ENCODE measurements around the gene TM9SF3. TPM values are rescaled to one million over a fixed set of nuclear protein-coding genes. Genes with fewer than 3 reads are reported as not detected.

TM9SF3 gene
- total RNA-seq, 4 donors from 2014 or later: 27.5 to 32.4 (median 31.0) TPM

DNA sequence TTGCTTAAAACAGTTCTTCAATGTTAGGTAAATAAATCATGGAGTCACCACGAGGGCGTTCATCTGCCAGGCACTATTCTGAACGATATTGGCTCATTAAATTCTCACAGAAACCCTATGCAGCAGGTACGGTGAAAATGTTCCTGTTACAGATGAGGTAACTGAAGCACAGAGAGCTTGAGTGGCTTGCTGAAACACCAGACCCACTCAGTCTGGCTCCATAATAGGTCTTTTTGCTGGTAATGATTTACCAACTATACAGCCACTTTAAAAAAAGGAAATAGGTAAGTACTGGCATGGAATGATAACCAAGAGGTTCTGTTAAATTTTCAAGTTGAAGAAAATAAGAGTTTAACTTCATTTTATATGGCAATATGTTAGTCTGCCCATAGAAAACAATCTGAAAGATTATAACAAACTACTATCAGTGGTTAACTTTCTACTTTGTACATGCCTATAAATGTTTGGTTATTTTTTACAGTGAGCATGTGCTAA is 1.3 kb upstream of the TM9SF3 start:
- no peak for ATAC-seq
- intact Hi-C loops (cut with DNase I; ENCODE audit: low total_unique reads): no loop called here
- H3K27me3 ChIP-seq: no peaks in the 10 kb centered on the region
- H3K27ac ChIP-seq: peak overlapping the region; percentile 91 to 97 (median 95)
- in situ Hi-C loops (cut with MboI; ENCODE audit: low sequenced_read_pairs in 4 of 4): no loop called here
- DNase-seq: no peak
- TF ChIP-seq POLR2A (IDR thresholded peaks at IDR 0.05): no peak
- TF ChIP-seq, protein P1, sequence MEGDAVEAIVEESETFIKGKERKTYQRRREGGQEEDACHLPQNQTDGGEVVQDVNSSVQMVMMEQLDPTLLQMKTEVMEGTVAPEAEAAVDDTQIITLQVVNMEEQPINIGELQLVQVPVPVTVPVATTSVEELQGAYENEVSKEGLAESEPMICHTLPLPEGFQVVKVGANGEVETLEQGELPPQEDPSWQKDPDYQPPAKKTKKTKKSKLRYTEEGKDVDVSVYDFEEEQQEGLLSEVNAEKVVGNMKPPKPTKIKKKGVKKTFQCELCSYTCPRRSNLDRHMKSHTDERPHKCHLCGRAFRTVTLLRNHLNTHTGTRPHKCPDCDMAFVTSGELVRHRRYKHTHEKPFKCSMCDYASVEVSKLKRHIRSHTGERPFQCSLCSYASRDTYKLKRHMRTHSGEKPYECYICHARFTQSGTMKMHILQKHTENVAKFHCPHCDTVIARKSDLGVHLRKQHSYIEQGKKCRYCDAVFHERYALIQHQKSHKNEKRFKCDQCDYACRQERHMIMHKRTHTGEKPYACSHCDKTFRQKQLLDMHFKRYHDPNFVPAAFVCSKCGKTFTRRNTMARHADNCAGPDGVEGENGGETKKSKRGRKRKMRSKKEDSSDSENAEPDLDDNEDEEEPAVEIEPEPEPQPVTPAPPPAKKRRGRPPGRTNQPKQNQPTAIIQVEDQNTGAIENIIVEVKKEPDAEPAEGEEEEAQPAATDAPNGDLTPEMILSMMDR (IDR thresholded peaks at IDR 0.05 in 4 of 5, conservative IDR thresholded peaks at IDR 0.05 in 1 of 5): no peak
- H3K9me3 ChIP-seq: no peaks in the 10 kb centered on the region
- H3K4me3 ChIP-seq: peak overlapping the region; percentile 53 to 84 (median 66)
- H3K36me3 ChIP-seq: no peaks in the 10 kb centered on the region
- H3K4me1 ChIP-seq: peaks cover 24 to 34% of the 10 kb centered on the region in 2 donors

DNA sequence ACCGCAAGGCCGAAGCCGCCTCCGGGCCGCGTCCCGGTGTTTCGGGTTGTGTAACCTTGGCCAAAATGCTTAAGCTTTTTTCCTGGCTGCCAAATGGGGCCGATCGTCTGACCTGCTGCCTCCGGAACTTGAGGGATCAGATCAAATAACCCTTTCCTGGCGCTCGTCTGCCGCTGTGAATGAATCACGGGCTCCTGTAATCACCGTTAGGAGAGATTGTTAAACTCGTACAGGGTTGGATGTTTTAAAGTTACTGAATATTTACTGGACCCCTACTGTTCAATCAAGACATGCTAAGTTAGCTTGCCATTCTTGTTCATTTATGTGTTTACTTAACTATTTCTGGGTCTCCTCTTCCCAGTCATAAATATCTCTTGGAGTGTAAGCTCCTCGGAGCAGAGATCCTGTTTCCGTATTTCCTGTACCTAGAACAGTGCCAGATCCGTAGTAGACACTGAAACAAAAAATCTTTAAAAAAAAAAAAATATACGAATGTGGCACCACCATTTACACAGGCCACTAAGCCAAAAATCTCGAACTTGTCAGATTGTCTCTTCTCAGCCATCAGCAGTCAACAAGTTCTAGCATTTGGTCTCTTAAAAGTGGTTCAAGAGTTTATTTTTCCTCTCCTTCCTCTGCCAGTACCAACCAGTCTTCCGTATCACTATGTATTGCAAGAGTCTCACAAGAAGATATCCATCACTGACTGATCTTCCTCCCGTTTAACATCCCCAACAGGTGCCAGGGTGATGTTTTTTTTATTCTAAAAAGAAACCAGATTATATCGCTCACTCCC is 650 bp upstream of the TM9SF3 start:
- in situ Hi-C loops (cut with MboI; ENCODE audit: low sequenced_read_pairs in 4 of 4): no loop called here
- no peaks in the 10 kb centered on the region for H3K27me3 ChIP-seq
- TF ChIP-seq, protein P1 (IDR thresholded peaks at IDR 0.05 in 4 of 5, conservative IDR thresholded peaks at IDR 0.05 in 1 of 5): no peak
- no peak for TF ChIP-seq POLR2A (IDR thresholded peaks at IDR 0.05)
- H3K9me3 ChIP-seq: no peaks in the 10 kb centered on the region
- DNase-seq (peak; percentile 85 to 92), ATAC-seq (peak; percentile 91 to 92)
- H3K27ac ChIP-seq: peak overlapping the region; percentile 91 to 97 (median 95)
- intact Hi-C loops (cut with DNase I; ENCODE audit: low total_unique reads): loop anchor here (1.0 to 2.0 kb wide), 3 partner anchors 74 to 245 kb away; partner anchors contain the start of genes LCOR and TLL2
- H3K36me3 ChIP-seq: no peaks in the 10 kb centered on the region
- H3K4me3 ChIP-seq: peak overlapping the region; percentile 53 to 84 (median 66)
- H3K4me1 ChIP-seq: peaks cover 27 to 39% of the 10 kb centered on the region in 2 donors

DNA sequence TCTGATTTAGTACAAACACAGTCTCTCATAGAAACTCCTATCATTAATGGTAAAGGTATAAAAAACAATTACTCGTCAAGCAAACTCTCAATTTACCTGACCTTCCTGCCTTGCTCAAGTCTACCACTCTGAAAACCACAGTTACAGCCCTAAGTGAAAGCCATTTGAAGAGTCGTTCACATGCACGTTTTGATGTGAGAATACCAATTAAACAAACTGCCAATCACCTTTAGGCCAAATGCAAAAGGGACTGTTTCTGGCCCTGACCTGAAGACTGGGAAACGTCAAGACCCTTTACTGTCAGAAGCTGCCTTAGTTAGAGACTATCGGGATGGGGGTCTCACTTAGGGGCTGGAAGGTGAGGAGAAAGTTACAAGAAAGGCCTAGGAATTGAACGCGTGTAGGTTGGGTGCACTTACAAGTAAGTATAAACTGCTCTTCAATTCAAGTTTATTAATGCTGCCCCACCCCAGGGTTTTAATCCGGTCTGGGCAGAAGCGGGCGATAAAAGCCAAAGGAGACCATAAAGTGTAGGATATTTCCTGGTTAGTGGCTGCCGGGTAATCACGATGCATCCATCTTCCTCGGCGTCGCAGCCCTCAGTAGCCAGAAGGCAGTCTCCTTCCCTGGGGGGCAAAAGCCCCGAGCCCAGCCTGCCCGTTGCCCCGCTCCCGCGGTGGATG is 935 bp downstream of the TM9SF3 start:
- ATAC-seq: peak; percentile 4 to 21
- Histone ChIP-seq H3K4me1 (peaks cover 34 to 55% of the 10 kb centered on the region in 2 donors), H3K4me3 (peak overlapping the region; percentile 78 to 95 (median 84)), H3K27ac (peak overlapping the region; percentile 91 to 97 (median 95)), H3K27me3 (no peaks in the 10 kb centered on the region), H3K36me3 (no peaks in the 10 kb centered on the region), H3K9me3 (no peaks in the 10 kb centered on the region)
- no peak for DNase-seq
- intact Hi-C loops (cut with DNase I; ENCODE audit: low total_unique reads) (loop anchor here (2.0 kb wide), 2 partner anchors 195 to 247 kb away; partner anchors contain the start of gene LCOR), in situ Hi-C loops (cut with MboI; ENCODE audit: low sequenced_read_pairs in 4 of 4) (no loop called here)
- TF ChIP-seq, protein P1 (IDR thresholded peaks at IDR 0.05 in 4 of 5, conservative IDR thresholded peaks at IDR 0.05 in 1 of 5): no peak
- no peak for TF ChIP-seq POLR2A (IDR thresholded peaks at IDR 0.05)

DNA sequence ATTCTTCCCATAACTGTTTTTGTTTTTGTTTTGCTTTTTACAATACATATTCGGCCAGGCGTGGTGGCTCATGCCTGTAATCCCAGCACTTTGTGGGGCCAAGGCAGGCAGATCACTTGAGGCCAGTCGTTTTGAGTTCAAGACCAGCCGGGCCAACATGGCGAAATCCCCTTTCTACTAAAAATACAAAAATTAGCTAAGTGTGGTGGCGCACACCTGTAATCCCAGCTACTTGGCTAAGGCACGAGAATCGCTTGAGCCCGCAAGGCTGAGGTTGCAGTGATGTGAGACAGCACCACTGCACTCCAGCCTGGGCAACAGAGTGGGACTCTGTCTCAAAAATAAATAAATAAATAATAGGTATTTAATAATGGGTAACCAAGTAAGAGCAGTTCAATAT is 2.3 kb downstream of the TM9SF3 start:
- H3K4me1 ChIP-seq: peaks cover 41 to 64% of the 10 kb centered on the region in 2 donors
- H3K27ac ChIP-seq: peak overlapping the region in 1 of 4 donors; percentile 4
- in situ Hi-C loops (cut with MboI; ENCODE audit: low sequenced_read_pairs in 4 of 4): no loop called here
- DNase-seq: no peak
- ATAC-seq: no peak
- H3K9me3 ChIP-seq: no peaks in the 10 kb centered on the region
- TF ChIP-seq POLR2A (IDR thresholded peaks at IDR 0.05): no peak
- TF ChIP-seq, protein P1 (IDR thresholded peaks at IDR 0.05 in 4 of 5, conservative IDR thresholded peaks at IDR 0.05 in 1 of 5): no peak
- no peaks in the 10 kb centered on the region for H3K27me3 ChIP-seq
- no peaks in the 10 kb centered on the region for H3K36me3 ChIP-seq
- H3K4me3 ChIP-seq: no peak overlapping the region
- intact Hi-C loops (cut with DNase I; ENCODE audit: low total_unique reads): no loop called here

Measured in gastrocnemius medialis (tissue), 4 donors.